ENCODE data around the gene SMC1B. TPM values are rescaled to one million over a fixed set of nuclear protein-coding genes. Genes with fewer than 3 reads are reported as not detected.

SMC1B gene
- total RNA-seq, 1 donor from 2014 or later = not detected

DNA sequence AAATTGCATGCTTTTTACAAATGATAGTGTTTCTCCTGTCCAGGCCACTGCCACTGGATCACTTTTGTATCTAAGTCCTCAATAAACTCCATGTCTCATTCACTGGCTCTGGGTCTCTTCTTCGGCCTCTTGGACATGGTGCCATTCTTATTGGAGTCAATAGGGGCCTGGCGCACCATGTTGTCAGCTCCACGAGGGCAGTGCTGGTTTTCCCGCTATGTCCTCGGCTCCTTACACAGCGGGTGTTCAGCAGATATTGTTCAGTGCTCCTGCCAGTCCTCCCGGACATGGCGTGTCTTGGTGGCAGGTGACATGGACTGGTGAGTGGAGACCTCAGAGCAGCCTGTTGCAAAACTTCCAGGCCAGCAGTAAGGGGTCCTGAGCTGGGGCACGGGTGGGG, 107.3 kb downstream of the SMC1B start:
- no peaks in the 10 kb centered on the region for H3K9me3 Mint-ChIP-seq (ENCODE audit: unreplicated experiment)
- H3K4me1 Mint-ChIP-seq (ENCODE audit: unreplicated experiment) = peaks cover 15% of the 10 kb centered on the region
- DNase-seq (ENCODE audit: low spot score) = no peak
- H3K27me3 Mint-ChIP-seq (ENCODE audit: unreplicated experiment) = peaks cover 8% of the 10 kb centered on the region
- H3K27ac Mint-ChIP-seq (ENCODE audit: unreplicated experiment) = no peak overlapping the region
- H3K4me3 Mint-ChIP-seq (ENCODE audit: unreplicated experiment) = no peak overlapping the region
- TF ChIP-seq CTCF (IDR thresholded peaks at IDR 0.05; ENCODE audit: unreplicated experiment) = no peak
- H3K36me3 Mint-ChIP-seq (ENCODE audit: low read depth, unreplicated experiment) = peaks cover 3% of the 10 kb centered on the region

DNA sequence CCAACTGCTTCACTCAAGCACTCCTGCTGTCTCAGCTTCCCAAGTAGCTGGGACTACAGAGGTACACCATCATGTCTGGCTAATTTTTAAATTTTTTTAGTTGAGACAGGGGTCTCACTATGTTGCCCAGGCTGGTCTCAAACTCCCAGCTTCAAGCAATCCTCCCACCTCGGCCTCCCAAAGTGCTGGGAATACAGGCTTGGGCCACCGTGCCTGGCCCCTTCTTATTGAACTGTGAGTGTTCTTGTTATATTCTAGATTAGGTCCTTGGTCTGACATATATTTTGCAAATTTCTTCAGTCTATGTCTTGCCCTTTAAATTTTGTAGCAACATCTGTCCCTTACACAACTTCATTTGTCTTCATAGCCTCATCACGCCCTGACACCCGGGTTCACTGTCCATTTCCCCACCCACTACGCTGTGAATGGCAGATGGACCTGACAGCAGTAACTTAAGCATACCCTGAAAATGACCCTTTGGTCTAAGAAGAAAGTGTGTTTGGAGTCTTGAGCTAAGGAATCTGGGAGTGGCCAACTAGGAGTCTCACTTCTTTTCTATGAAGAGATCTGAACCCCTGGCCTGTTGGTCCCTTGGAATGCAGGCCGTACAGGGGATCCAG, 107.8 kb downstream of the SMC1B start:
- no peak overlapping the region for H3K27ac Mint-ChIP-seq (ENCODE audit: unreplicated experiment)

GRCh38 chr22:45304971-45305370, 108.4 kb downstream of the SMC1B start:
- no peak for TF ChIP-seq CTCF (IDR thresholded peaks at IDR 0.05; ENCODE audit: unreplicated experiment)
- no peak overlapping the region for H3K27ac Mint-ChIP-seq (ENCODE audit: unreplicated experiment)

More for the DNA sequence above, 107.8 kb downstream of the SMC1B start:
- DNase-seq (ENCODE audit: low spot score) = no peak
- Mint-ChIP-seq H3K4me3 (ENCODE audit: unreplicated experiment) (no peak overlapping the region), H3K9me3 (ENCODE audit: unreplicated experiment) (no peaks in the 10 kb centered on the region), H3K36me3 (ENCODE audit: low read depth, unreplicated experiment) (peaks cover 3% of the 10 kb centered on the region), H3K4me1 (ENCODE audit: unreplicated experiment) (peaks cover 9% of the 10 kb centered on the region), H3K27me3 (ENCODE audit: unreplicated experiment) (peaks cover 6% of the 10 kb centered on the region)
- TF ChIP-seq CTCF (IDR thresholded peaks at IDR 0.05; ENCODE audit: unreplicated experiment) = no peak

DNA sequence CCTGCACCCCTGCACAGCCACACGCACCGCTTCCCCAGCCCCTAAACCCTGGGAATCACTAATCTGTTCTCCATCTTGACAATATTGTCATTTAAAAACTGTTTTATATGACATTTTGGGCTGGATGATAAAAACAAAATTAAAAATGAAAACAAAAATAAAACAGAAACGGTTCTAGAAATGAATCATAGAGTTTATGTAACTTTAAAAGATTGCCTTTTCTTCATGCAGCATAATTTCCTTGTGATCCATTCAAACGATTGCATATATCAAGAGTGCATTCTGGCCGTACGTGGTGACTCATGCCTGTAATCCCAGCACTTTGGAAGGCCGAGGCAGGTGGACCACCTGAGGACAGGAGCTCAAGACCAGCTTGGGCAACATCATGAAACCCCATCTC, 110.2 kb downstream of the SMC1B start:
- Mint-ChIP-seq H3K4me1 (ENCODE audit: unreplicated experiment) (peaks cover 3% of the 10 kb centered on the region), H3K9me3 (ENCODE audit: unreplicated experiment) (no peaks in the 10 kb centered on the region), H3K4me3 (ENCODE audit: unreplicated experiment) (no peak overlapping the region), H3K27ac (ENCODE audit: unreplicated experiment) (no peak overlapping the region), H3K36me3 (ENCODE audit: low read depth, unreplicated experiment) (no peaks in the 10 kb centered on the region), H3K27me3 (ENCODE audit: unreplicated experiment) (no peaks in the 10 kb centered on the region)
- DNase-seq (ENCODE audit: low spot score) = no peak
- no peak for TF ChIP-seq CTCF (IDR thresholded peaks at IDR 0.05; ENCODE audit: unreplicated experiment)

More at GRCh38 chr22:45304971-45305370, 108.4 kb downstream of the SMC1B start:
- Mint-ChIP-seq H3K4me1 (ENCODE audit: unreplicated experiment) (peaks cover 8% of the 10 kb centered on the region), H3K4me3 (ENCODE audit: unreplicated experiment) (no peak overlapping the region), H3K36me3 (ENCODE audit: low read depth, unreplicated experiment) (peaks cover 3% of the 10 kb centered on the region), H3K9me3 (ENCODE audit: unreplicated experiment) (no peaks in the 10 kb centered on the region), H3K27me3 (ENCODE audit: unreplicated experiment) (peaks cover 6% of the 10 kb centered on the region)
- DNase-seq (ENCODE audit: low spot score) = no peak

DNA sequence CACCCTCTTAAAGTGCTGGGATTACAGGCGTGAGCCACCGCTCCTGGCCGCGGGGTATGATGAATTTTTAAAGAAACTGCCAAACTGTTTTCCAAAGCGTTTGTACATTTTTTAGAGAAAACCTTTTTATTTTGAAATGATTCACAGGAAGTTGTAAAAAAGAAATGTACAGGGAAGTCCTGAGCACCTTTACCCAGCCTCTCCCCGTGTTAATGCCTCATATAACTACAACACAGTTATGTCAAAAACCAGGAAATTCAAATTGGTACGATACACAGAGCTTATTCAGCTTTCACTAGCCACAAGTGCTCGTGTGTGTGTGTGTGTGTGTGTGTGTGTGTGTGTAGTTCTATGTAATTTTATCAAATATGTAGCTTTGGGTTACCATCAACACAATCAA, 110.6 kb downstream of the SMC1B start:
- no peak for DNase-seq (ENCODE audit: low spot score)
- Mint-ChIP-seq H3K9me3 (ENCODE audit: unreplicated experiment) (no peaks in the 10 kb centered on the region), H3K4me3 (ENCODE audit: unreplicated experiment) (no peak overlapping the region), H3K27ac (ENCODE audit: unreplicated experiment) (no peak overlapping the region), H3K4me1 (ENCODE audit: unreplicated experiment) (peaks cover 3% of the 10 kb centered on the region), H3K36me3 (ENCODE audit: low read depth, unreplicated experiment) (no peaks in the 10 kb centered on the region), H3K27me3 (ENCODE audit: unreplicated experiment) (no peaks in the 10 kb centered on the region)
- no peak for TF ChIP-seq CTCF (IDR thresholded peaks at IDR 0.05; ENCODE audit: unreplicated experiment)

All from endothelial cell (in vitro differentiated cells).